ENCODE measurements around the gene RABAC1.
"Not testable (repeated sequence)": the region's sequence is repeated elsewhere in the genome, so short reads cannot be mapped to it uniquely, and the experiment has no call there.

Gene RABAC1

GRCh38 chr19:41915776-41916414 is 43.2 kb downstream of the RABAC1 start:
- TF ChIP-seq CTCF (conservative IDR thresholded peaks at IDR 0.05; ENCODE audit: low read depth, low read length), result no peak
- DNase-seq (ENCODE audit: low read depth), result no peak
- no peak overlapping the region for H3K4me3 ChIP-seq (ENCODE audit: low read length)

GRCh38 chr19:41915021-41915775 is 43.9 kb downstream of the RABAC1 start:
- H3K4me3 ChIP-seq (ENCODE audit: low read length), result no peak overlapping the region
- no peak for DNase-seq (ENCODE audit: low read depth)
- TF ChIP-seq CTCF (conservative IDR thresholded peaks at IDR 0.05; ENCODE audit: low read depth, low read length), result no peak

GRCh38 chr19:41914424-41914834 is 44.7 kb downstream of the RABAC1 start:
- not testable (repeated sequence) for H3K4me3 ChIP-seq (ENCODE audit: low read length); DNase-seq (ENCODE audit: low read depth)

GRCh38 chr19:41913538-41914423 is 45.3 kb downstream of the RABAC1 start:
- no peak overlapping the region for H3K4me3 ChIP-seq (ENCODE audit: low read length)
- no peak for DNase-seq (ENCODE audit: low read depth)
- TF ChIP-seq CTCF (conservative IDR thresholded peaks at IDR 0.05; ENCODE audit: low read depth, low read length), result no peak

- TF ChIP-seq CTCF (conservative IDR thresholded peaks at IDR 0.05; ENCODE audit: low read depth, low read length), result no peak
- no peak for DNase-seq (ENCODE audit: low read depth)
- H3K4me3 ChIP-seq (ENCODE audit: low read length), result no peak overlapping the region
These were observed 46.1 kb downstream of the RABAC1 start for GRCh38 chr19:41912899-41913537.

- DNase-seq (ENCODE audit: low read depth), result no peak
- no peak for TF ChIP-seq CTCF (conservative IDR thresholded peaks at IDR 0.05; ENCODE audit: low read depth, low read length)
- H3K4me3 ChIP-seq (ENCODE audit: low read length), result no peak overlapping the region
These were observed 47.0 kb downstream of the RABAC1 start for GRCh38 chr19:41911889-41912731.

Data from retinal pigment epithelial cell (primary cell).